ACC112 (cell line): Measurements from ENCODE around the gene TIMM29.
"Not testable (repeated sequence)": the region's sequence is repeated elsewhere in the genome, so short reads cannot be mapped to it uniquely, and the experiment has no call there.

ENCODE experiments used
- H2AFZ ChIP-seq: fragments of 200-600 bp; sonication (generic); one replicate; pipeline ENCODE4 v1.6.0; 2017; ENCODE audit warnings: antibody characterized with exemption, low read length; ENCODE audit not compliant: unreplicated experiment
- H3K27ac ChIP-seq: fragments of 200-600 bp; sonication (generic); 2 replicates; pipeline ENCODE4 v1.5.1; 2014; ENCODE audit warnings: low read depth, mild to moderate bottlenecking, antibody characterized with exemption, low read length, moderate library complexity
- H3K27me3 ChIP-seq: fragments of 200-600 bp; sonication (generic); 2 replicates; pipeline ENCODE4 v1.6.1; 2014; ENCODE audit warnings: mild to moderate bottlenecking, antibody characterized with exemption, low read length, moderate library complexity, mixed read lengths; ENCODE audit not compliant: insufficient read depth
- H3K36me3 ChIP-seq: fragments of 200-600 bp; sonication (generic); 2 replicates; pipeline ENCODE4 v1.6.1; 2016; ENCODE audit warnings: mild to moderate bottlenecking, antibody characterized with exemption, low read length, moderate library complexity, mixed read lengths; ENCODE audit not compliant: insufficient read depth
- H3K4me1 ChIP-seq: fragments of 200-600 bp; sonication (generic); one replicate; pipeline ENCODE4 v1.6.1; 2016; ENCODE audit warnings: low read length, mixed read lengths; ENCODE audit not compliant: insufficient read depth, unreplicated experiment, control insufficient read depth
- H3K4me3 ChIP-seq: fragments of 200-600 bp; sonication (generic); 2 replicates; pipeline ENCODE4 v1.5.1; 2014; ENCODE audit warnings: mild to moderate bottlenecking, low read depth, low read length
- H3K79me2 ChIP-seq: fragments of 200-600 bp; sonication (generic); one replicate; pipeline ENCODE4 v1.6.0; 2016; ENCODE audit warnings: low read length; ENCODE audit not compliant: control insufficient read depth, unreplicated experiment, insufficient read depth

Gene TIMM29

DNA sequence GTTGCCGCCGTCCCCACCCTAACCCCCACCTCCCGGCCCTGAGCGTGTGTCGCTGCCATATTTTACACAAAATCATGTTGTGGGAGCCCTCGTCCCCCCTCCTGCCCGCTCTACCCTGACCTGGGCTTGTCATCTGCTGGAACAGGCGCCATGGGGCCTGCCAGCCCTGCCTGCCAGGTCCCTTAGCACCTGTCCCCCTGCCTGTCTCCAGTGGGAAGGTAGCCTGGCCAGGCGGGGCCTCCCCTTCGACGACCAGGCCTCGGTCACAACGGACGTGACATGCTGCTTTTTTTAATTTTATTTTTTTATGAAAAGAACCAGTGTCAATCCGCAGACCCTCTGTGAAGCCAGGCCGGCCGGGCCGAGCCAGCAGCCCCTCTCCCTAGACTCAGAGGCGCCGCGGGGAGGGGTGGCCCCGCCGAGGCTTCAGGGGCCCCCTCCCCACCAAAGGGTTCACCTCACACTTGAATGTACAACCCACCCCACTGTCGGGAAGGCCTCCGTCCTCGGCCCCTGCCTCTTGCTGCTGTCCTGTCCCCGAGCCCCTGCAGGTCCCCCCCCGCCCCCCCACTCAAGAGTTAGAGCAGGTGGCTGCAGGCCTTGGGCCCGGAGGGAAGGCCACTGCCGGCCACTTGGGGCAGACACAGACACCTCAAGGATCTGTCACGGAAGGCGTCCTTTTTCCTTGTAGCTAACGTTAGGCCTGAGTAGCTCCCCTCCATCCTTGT, 6.5 kb upstream of the TIMM29 start:
- Histone ChIP-seq H3K4me3 (no peak overlapping the region), H3K27me3 (no peaks in the 10 kb centered on the region), H2AFZ (no peak overlapping the region), H3K36me3 (0 out of 2 replicates have a peak, but pooled peaks cover 3% of the 10 kb centered on the region), H3K4me1 (peaks cover under 1% of the 10 kb centered on the region), H3K79me2 (no peaks in the 10 kb centered on the region), H3K27ac (no peak overlapping the region)

DNA sequence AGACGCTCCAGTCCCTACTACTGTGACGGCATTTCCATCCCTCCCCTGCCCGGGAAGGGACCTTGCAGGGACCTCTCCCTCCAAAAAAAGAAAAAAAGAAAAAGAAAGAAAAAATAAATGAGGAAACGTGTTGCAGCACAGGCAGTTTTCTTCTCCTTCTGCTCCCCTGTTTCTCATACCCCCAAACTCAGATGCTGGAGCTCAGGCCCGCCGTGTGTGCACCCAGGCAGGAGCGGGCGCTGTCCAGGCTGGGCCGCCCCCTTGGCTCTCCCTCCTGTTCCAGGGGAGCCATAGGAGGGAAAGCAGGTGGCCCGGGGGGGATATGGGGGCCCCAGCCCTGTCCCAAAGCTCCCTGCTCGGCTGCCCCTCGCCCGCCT, 6.0 kb upstream of the TIMM29 start:
- H3K4me3 ChIP-seq: no peak overlapping the region

DNA sequence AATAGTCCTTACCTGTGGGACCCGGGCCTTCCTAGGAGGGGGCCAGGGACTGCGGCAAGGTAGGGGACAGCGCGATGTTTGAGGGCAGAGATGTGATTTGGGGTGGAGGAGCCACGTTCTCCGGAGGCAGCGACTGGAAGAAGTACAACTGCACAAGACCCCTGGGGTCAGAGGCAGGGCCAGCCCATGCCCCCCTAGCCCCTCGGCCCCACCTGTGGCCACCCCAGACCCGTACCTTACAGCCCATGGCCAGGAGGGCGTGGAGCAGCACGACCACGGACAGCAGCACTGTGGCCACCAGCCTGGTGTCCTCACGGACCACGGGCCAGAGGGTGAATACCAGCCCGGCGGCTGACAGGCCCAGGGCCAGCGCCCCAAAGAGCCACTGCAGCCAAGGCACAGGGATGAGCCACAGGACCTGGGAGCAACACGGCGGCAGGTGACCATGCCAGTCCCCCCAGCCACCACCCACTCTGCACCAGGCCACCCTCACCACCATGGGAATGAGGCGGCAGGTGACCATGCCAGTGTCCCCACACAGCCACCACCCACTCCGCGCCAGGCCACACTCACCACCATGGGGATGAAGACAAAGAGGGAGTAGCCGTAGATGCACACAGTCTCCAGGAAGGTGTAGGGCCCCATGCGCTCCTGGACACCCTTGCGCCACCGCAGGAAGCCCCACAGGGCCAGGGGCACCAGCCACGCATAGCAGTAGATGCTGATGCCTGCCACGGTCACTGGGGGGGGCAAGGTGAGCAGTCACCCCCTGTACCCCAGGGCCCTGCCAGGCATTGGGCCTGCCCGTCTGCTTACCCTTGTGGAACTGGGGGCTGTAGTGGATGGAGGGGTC, 5.1 kb upstream of the TIMM29 start:
- Histone ChIP-seq H3K27me3 (no peaks in the 10 kb centered on the region), H3K4me3 (no peak overlapping the region), H3K79me2 (peaks cover 13% of the 10 kb centered on the region), H2AFZ (no peak overlapping the region), H3K4me1 (peaks cover 7% of the 10 kb centered on the region), H3K36me3 (0 out of 2 replicates have a peak, but pooled peaks cover 3% of the 10 kb centered on the region), H3K27ac (no peak overlapping the region)

More for the DNA sequence above, 6.0 kb upstream of the TIMM29 start:
- H3K36me3 ChIP-seq: 0 out of 2 replicates have a peak, but pooled peaks cover 3% of the 10 kb centered on the region
- H3K27me3 ChIP-seq: no peaks in the 10 kb centered on the region
- H3K4me1 ChIP-seq: peaks cover 6% of the 10 kb centered on the region
- no peak overlapping the region for H3K27ac ChIP-seq
- peaks cover 5% of the 10 kb centered on the region for H3K79me2 ChIP-seq
- no peak overlapping the region for H2AFZ ChIP-seq

DNA sequence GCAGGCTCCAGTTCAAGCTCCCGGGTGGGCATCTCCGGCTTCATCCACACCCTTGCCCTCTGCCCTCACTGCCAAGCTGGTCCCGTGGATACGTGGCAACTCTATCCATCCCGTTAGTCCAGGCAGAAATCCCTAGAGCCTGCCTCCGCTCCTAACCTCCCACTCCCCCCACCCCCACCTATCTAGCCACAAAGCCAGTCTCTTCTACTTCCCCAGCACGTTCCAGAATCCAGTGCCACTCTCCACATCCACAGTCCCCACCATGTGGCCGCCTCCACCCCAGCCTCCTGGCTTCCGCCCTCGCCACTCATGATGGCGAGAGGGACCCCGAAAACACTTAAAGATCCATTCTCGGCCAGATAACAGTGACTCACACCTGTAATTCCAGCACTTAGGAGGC, 4.0 kb upstream of the TIMM29 start:
- Histone ChIP-seq H3K4me1 (peaks cover 7% of the 10 kb centered on the region), H3K36me3 (0 out of 2 replicates have a peak, but pooled peaks cover 3% of the 10 kb centered on the region), H3K27me3 (no peaks in the 10 kb centered on the region), H3K4me3 (no peak overlapping the region), H2AFZ (no peak overlapping the region), H3K27ac (no peak overlapping the region), H3K79me2 (peaks cover 18% of the 10 kb centered on the region)

DNA sequence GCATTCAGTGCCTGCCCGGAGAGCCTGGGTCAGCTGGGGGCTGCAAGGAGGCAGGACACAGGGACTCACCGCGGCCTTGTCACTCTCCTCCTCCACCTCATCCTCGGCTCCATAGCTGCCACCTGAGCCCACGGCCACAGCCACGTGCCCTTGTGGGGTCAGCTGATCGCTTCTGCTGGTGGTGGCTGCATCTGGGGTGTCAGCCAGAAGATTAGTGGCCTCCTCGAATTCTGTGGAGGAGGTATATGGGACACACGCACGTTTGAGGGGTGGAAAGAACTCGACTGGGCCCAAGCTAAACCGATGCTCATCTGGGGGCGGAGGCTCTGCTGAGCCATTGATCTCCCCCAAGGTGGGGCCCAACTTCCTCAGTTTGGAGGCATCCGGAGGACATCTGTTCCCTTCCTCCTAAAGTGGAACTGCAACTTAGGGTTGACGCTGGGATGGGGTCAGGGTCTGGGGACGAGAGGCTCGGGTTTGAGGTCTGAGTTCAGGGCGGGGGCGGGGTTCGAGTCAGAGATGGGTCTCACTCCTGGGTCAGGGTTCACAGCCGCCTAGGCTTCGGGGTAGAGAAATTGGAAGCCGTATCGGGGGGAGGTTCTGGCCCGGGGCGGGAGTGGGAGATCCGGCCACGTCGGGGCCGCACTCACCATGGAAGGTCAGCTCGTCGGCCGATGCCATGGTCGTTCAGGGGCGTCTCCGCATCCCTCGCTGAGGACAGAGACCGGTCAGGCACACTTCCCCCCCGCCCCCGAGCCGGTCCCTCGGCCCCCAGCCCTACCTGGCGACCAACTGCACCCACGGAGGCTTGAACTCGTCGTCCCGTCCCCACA, 665 bp upstream of the TIMM29 start:
- Histone ChIP-seq H2AFZ (peak overlapping the region; percentile 14), H3K4me1 (peaks cover 10% of the 10 kb centered on the region), H3K36me3 (0 out of 2 replicates have a peak, but pooled peaks cover 3% of the 10 kb centered on the region), H3K79me2 (peaks cover 34% of the 10 kb centered on the region), H3K4me3 (peak overlapping the region; percentile 92), H3K27ac (no peak overlapping the region), H3K27me3 (no peaks in the 10 kb centered on the region)

DNA sequence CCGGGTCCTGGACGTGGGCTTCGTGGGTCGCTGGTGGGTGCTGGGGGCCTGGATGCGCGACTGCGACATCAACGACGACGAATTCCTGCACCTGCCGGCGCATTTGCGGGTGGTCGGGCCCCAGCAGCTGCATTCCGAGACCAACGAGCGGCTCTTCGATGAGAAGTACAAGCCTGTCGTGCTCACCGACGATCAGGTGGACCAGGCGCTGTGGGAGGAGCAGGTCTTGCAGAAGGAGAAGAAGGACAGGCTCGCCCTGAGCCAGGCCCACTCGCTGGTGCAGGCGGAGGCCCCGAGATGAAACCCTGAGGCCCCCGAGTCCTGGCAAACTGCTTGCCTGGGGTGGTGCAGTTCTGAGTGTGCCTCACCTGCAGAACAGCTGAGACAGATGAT, 787 bp downstream of the TIMM29 start:
- peaks cover 34% of the 10 kb centered on the region for H3K79me2 ChIP-seq
- peak overlapping the region; percentile 92 for H3K4me3 ChIP-seq
- H3K36me3 ChIP-seq: 0 out of 2 replicates have a peak, but pooled peaks cover 3% of the 10 kb centered on the region
- H3K4me1 ChIP-seq: peaks cover 10% of the 10 kb centered on the region
- no peak overlapping the region for H2AFZ ChIP-seq
- H3K27ac ChIP-seq: no peak overlapping the region
- H3K27me3 ChIP-seq: no peaks in the 10 kb centered on the region

DNA sequence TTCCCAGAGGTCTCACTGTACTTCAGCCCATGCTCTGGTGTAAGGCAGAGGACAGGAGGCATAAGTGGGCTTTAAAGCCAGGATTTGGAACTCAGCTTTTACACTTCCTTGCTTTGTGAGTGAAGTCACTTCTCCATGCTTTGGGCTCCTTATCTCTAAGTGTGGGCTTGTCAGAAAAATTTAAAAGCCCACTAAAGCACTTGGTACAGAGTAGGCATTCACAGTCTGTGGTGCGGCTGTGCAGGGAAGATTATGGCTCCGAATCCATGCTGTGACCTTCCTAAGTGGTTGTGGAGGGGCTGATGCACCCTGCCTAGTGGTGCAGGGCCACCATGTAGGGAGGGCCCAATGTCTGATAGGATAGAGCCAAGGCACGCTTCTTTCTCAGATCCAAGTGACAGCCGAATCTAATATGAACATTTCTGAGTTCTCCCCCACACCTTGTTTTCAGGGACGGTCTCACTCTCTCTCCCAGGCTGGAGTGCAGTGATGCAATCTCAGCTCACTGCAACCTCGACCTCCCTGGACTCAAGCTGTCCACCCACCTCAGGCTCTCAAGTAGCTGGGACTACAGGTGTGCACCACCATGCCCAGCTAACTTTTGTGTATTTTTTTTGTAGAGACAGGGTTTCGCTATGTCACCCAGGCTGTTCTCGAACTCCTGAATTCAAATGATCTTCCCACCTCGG, 6.9 kb downstream of the TIMM29 start:
- Histone ChIP-seq H3K4me3 (no peak overlapping the region), H3K79me2 (peaks cover 7% of the 10 kb centered on the region), H3K27ac (no peak overlapping the region), H3K36me3 (no peaks in the 10 kb centered on the region), H2AFZ (no peak overlapping the region), H3K27me3 (no peaks in the 10 kb centered on the region), H3K4me1 (peaks cover 3% of the 10 kb centered on the region)

DNA sequence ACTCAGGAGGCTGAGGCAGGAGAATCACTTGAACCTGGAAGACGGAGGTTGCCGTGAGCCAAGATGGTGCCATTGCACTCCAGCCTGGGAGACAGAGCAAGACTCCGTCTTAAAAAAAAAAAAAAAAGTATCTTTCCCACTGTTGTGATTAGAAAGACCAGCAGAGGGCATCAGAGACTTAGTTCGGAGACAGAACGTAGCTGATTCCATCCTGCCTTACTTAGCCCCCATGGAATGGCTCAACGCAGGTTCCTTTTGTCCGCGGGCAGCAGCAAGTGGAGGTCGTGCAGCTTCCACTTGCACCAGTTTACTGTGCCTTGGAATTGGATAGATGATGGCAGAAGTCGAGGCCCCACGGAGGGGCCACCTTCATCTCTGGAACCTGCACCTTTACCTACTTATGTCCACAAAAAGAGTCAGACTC, 8.1 kb downstream of the TIMM29 start:
- no peak overlapping the region for H3K27ac ChIP-seq
- H3K36me3 ChIP-seq: no peaks in the 10 kb centered on the region
- H2AFZ ChIP-seq: no peak overlapping the region
- H3K4me1 ChIP-seq: peaks cover 3% of the 10 kb centered on the region
- peaks cover 2% of the 10 kb centered on the region for H3K79me2 ChIP-seq
- no peaks in the 10 kb centered on the region for H3K27me3 ChIP-seq
- H3K4me3 ChIP-seq: no peak overlapping the region

DNA sequence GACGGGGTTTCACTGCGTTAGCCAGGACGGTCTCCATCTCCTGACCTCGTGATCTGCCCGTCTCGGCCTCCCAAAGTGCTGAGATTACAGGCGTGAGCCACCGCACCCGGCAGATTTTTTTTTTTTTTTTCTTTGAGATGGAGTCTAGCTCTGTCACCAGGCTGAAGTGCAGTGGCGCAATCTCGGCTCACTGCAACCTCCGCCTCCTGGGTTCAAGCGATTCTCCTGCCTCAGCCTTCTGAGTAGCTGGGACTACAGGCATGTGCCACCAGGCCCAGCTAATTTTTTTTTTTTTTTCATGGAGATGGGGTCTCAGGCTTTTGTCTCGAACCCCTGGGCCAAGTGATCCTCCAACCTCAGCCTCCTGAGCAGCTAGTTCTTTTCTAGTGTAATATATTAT, 13.0 kb downstream of the TIMM29 start:
- not testable (repeated sequence) for H3K36me3 ChIP-seq, H3K27ac ChIP-seq, H3K4me1 ChIP-seq, H3K27me3 ChIP-seq, H3K4me3 ChIP-seq, H3K79me2 ChIP-seq, H2AFZ ChIP-seq

DNA sequence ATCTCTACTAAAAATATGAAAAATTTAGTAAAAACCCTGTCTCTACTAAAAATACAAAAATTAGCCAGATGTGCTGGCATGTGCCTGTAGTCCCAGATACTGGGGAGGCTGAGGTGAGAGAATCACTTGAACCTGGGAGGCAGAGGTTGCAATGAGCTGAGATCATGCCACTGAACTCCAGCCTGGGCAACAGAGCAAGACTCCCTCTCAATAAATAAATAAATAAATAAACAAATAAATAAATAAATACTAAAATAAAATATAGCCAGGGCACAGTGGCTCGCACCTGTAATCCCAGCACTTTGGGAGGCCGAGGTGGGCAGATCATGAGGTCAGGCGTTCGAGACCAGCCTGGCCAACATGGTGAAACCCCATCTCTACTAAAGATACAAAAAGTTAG, 14.8 kb downstream of the TIMM29 start:
- not testable (repeated sequence) for H3K4me1 ChIP-seq, H3K27ac ChIP-seq, H3K27me3 ChIP-seq, H3K36me3 ChIP-seq, H3K79me2 ChIP-seq, H3K4me3 ChIP-seq, H2AFZ ChIP-seq
